HG02840 (cell line): Measurements from ENCODE around the gene TRPC4AP.
"Not testable (repeated sequence)": the region's sequence is repeated elsewhere in the genome, so short reads cannot be mapped to it uniquely, and the experiment has no call there.

Experiments
- ATAC-seq: cut with Tn5 transposase; IDR thresholded peaks from one replicate; pipeline ENCODE4 v1.9.1; 2021; ENCODE audit warnings: mild to moderate bottlenecking, moderate library complexity, moderate number of reproducible peaks; ENCODE audit not compliant: unreplicated experiment, low FRiP score

Gene TRPC4AP

GRCh38 chr20:35092524-35093266 lies at the start of gene TRPC4AP:
TRPC4AP (minus strand) TSS chr20:35092807; CDS start chr20:35092781, 26 bp downstream.
- peak; percentile 92 for ATAC-seq

GRCh38 chr20:35135867-35136586 lies 43.4 kb upstream of the TRPC4AP start:
- no peak for ATAC-seq

DNA sequence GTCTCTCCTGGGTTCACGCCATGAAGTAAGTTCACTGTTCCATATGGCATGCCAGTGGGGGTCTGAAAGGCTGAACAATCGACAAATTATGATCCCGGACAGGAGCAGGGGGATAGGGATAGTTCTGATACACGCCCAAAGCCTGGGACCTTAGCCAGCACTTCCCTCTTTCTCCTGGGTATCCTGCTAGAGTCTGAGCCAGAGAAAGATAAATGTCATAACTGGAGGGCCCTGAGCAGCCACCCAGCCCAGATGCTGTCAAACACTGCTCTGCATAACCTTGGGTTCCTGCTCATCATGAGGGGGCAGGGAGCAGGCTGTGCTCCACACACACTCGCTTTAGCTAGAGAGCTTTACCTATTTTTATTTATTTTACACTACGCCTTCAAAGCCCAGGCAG lies 42.3 kb upstream of the TRPC4AP start:
- no peak for ATAC-seq

GRCh38 chr20:35134472-35134871 lies 41.9 kb upstream of the TRPC4AP start:
- no peak for ATAC-seq

- no peak for ATAC-seq
Observed at GRCh38 chr20:35133735-35134134, 41.1 kb upstream of the TRPC4AP start.

GRCh38 chr20:35133031-35133430 lies 40.4 kb upstream of the TRPC4AP start:
- no peak for ATAC-seq

DNA sequence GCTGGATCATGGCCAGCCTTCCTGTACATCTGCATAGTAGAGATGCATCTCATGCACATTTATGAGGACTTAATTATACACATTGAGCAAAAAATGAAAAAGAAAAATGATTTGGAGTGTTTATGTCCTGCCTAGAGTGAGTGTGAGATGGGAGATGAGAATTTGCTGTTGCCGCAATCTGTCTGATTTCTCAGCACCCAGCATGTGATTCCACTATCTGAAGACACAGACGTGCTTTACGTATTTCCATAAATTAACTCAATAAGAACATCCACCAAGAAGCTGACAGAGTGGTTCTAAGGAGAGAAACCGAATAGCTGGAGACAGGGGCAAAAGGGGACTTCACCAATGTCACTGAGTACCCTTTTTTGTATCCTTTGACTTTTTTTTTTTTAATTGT lies 39.3 kb upstream of the TRPC4AP start:
- ATAC-seq: no peak

- no peak for ATAC-seq
Observed at GRCh38 chr20:35129647-35130069, 37.1 kb upstream of the TRPC4AP start.

DNA sequence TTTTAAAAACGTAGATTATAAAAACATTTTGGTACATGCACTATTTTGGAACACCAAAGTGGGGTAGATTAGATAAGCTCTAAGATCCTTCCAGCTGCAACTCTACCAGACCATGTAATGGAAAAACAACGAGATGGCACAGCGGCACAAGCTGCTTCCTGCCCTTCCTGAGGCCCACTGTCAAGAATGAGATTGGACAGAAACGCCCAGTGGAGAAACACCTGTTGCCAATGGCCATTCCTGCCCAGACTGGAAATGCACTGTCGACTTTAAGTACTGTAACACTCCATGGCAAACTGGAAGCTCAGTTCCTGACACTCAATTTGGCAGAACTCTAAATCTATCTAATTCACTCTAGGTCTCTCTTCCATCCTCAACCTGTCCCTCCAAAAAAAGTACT lies 33.1 kb upstream of the TRPC4AP start:
- no peak for ATAC-seq

- ATAC-seq: no peak
Observed at GRCh38 chr20:35122756-35123405, 30.3 kb upstream of the TRPC4AP start.

- ATAC-seq: no peak
Observed at GRCh38 chr20:35121186-35121585, 28.6 kb upstream of the TRPC4AP start.

GRCh38 chr20:35120012-35120701 lies 27.6 kb upstream of the TRPC4AP start:
- ATAC-seq: no peak

DNA sequence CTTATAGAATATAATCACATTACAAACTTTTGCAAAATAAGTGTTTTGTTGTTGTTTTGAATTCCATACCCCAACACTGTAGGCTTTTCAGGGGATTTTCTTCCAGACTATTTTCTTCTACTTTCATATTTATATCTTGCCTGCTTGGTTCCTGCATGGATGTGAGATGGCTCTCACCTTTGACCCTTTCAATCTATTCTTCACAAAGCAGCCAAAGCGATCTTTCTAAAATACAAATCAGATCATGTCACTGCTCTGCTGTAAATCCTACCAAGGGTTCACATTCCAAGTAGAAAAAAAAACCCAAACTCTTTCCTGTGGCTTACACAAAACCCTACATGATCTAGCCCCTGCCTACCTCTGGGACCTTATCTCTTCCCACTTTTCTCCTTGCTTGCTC lies 25.0 kb upstream of the TRPC4AP start:
- no peak for ATAC-seq

DNA sequence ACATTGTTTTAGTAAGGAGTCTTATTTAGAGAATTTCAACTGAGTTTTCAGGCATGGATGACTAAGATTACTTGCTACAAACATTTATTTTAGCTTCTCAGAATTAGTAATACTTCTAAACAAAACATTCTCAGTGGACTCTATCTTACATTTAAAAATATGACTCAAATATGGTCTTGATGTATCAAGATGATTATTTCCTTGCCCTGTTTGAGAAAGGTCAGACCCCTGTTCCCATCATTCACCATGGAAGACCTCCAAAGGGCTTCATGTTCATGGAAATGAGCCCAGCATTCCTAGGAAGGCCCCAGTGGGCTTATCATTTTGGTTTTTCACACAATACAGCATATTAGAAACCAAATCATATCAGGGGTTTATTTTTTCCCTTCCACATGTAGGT lies 24.6 kb upstream of the TRPC4AP start:
- no peak for ATAC-seq

GRCh38 chr20:35116258-35116657 lies 23.7 kb upstream of the TRPC4AP start:
- no peak for ATAC-seq

DNA sequence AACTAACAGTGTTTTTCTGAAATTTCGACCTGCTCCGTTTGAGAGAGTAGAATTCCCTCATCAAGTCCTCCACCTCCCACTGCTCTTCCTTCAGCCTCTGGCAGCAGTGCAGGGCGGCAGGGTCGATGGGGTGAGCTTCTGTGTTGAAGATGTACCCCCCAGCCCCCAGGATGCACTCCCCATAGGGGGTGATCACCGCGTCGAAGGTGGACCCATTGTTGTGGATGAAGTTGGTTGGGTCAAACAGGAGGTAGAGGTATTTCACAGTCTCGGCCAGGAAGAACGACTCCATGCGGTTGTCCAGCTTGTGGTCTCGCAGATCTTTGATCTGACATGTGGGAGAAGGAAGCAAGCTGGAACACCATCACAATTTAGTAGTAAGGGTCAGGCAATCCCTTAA lies 23.0 kb upstream of the TRPC4AP start:
- ATAC-seq: no peak

DNA sequence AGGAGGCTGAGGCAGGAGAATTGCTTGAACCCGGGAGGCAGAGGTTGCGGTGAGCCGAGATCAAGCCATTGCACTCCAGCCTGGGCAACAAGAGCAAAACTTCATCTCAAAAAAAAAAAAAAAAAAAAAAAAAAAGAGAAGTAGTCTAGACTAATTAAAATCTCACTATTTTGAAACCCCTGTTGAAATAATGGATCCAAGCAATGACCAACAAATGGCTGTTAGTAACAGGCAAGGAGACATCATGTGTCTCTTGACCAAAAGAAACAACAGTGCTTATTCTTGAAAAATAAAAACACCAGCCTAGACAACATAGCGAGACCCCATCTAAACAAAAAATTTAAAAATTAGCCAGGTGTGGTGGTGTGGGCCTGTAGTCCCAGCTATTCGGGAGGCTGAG lies 19.7 kb upstream of the TRPC4AP start:
- not testable (repeated sequence) for ATAC-seq

DNA sequence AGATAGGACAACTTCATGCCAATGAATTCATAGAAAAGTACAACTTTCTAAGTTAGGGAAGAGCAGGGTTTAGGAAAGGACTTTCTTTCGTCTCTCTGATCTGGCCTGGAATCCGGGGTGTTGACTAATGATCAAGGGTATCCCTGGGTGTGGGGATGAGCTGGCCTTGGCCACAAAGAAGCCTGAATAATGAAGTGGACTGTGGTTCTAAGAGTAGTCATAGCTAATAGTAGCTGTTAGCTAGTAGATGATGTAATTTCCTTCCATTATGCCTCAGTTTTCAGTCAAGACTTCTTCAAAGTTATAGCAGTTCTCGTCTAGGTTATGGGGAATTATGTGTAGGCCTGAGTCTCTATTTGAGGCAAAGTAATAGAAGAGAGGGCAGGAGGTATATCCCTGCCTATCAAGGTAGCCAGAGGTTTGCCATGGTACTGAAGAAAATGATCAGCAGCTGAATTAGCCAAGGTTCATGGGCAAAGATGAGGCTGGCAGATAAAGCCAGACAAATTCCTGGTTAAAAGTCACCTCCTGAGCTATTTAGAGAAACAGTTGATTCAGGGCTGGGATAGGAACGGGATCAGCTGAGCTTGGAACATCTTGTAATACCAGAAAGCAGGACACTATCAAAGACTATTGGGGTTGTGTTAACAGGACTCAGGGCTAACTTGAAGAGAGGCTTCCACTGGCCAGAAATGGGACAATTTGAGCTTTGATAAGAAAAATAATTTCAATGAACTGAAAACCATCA lies 18.7 kb upstream of the TRPC4AP start:
- ATAC-seq: no peak

GRCh38 chr20:35108921-35109320 lies 16.3 kb upstream of the TRPC4AP start:
- ATAC-seq: no peak

- ATAC-seq: no peak
Observed at GRCh38 chr20:35106827-35107380, 14.3 kb upstream of the TRPC4AP start.
